SIG-M5 (cell line): Measurements from ENCODE around the gene SRCIN1.
"Not testable (repeated sequence)": the region's sequence is repeated elsewhere in the genome, so short reads cannot be mapped to it uniquely, and the experiment has no call there.

ENCODE experiments used
- DNase-seq: peaks from one replicate; lab custom pipeline; 2025; lab: John Stamatoyannopoulos, UW

SRCIN1 gene

DNA sequence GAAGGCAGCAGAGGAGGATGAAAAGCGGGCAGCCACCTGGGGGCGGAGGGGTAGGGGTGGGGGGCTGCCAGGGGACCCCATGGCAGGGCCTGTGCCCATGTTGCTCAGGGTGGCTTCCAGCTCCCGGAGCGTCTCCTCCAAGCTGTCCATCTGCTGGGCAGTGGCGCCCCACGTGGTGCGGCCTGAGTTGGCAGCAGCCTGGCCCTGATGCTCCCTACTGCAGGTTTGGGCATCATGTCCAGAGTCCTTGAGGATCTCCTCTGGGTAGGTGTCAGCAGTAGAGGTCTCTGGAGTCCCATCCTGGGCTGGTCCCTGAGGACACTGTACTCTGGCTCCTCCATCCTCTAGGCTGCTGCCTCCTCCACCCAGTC lies 60.9 kb downstream of the SRCIN1 start:
- DNase-seq: no peak

DNA sequence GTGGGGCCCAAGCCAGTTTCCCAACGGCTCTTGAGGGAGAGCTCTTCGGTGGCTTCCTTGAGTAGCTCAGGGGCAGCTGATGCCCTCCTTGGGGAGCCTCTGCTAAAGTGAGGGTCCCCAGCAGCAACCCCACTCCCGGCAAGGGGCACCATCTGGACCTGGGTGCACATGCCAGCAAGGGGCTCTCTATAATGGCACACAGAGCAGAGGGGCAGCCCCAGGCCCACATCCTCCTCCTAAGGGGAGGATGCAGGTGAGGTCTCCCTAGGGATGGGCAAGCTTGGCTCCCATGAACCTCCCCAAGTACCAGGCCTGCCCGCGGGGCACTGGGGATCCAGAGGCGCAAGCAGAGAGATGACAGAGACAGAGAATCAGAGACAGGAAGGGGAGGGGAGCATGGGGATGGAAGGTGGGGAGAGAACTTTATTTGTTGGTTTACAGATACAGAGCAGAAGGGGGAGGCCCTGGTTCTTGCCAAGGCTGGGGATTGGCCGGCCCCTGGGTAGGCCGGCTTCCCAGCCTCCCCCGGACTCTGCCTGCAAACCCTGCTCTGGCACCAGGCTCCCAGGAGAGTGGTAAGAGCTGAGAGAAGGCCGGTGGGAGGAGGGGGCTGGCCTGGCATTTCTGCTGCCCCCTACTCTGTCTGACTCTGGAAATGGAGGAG lies 61.4 kb downstream of the SRCIN1 start:
- DNase-seq: no peak

DNA sequence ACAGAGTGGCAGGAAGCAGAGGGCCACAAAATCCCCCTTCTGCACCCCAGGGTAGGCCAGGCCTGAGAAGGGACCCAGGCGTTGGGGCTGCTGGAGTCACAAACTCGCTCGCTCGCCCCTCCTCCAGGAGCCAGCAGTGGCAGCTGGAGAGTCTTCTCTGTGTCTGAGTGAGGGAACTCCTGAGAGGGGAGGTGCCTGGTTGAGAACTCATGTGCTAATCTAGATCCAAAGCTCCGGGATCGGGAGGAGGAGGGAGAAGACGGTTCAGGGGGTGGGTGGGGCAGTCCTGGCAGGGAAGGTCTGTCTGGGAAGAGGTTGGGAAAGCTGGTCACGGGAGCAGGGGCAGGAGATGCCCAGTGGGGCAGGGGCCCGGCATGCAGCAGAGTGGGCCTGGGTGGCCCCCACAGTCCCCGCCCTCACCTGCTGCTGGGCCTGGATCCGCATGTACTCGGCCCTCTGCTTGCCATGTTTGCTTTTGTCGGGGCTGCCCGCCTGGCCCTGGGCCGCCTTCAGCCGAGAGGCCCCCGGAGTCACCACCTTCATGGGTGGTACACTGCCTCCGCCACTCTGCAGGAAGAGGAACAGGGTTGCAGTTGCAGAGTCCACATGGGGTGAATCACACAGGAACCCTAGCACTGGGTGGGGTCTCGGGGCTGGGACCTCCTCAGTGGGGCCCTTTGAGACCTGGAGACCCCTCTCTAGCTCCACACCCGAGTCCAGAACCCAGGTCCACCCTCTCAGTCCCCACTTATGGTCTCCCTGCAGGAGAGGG lies 62.2 kb downstream of the SRCIN1 start:
- DNase-seq: no peak

DNA sequence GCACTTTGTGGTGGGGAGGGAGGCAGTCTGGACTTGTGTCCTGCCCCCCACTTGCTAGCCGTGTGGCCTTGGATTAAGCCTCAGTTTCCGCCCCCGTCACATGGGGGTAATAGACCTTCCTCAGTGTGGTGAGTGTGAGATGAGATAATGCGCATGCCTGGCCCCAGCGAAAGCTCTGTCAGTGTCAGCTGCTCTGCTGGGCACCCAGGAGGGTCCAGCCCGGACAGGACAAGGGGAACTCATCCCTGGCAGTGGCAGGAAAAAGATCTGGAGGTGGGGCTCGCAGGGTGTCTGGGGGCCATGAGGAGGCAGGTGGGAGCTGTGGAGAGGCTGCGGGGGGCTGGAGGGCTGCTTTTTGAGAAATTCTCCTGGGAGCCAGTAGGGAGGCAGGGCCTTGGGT lies 63.5 kb downstream of the SRCIN1 start:
- DNase-seq: no peak

DNA sequence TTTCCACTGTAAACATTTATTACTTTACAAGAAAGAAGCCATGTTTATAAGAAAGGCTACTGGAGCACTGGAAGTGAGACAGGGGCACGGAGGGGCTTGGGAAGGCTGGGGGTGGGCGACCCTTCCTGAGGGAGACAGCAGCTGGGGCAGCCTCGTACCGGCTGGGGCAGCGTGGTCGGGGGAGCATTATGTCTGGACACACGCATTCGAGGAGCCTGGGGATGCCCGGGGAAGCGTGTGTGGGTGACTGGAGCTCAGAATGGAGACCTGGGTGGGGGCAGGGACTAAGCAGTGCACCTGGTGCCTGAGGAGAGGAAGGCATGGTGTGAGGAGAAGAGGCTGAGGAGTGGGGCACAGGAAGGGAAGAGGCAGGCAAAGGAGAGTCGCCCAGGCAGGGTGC lies 64.5 kb downstream of the SRCIN1 start:
- DNase-seq: no peak

DNA sequence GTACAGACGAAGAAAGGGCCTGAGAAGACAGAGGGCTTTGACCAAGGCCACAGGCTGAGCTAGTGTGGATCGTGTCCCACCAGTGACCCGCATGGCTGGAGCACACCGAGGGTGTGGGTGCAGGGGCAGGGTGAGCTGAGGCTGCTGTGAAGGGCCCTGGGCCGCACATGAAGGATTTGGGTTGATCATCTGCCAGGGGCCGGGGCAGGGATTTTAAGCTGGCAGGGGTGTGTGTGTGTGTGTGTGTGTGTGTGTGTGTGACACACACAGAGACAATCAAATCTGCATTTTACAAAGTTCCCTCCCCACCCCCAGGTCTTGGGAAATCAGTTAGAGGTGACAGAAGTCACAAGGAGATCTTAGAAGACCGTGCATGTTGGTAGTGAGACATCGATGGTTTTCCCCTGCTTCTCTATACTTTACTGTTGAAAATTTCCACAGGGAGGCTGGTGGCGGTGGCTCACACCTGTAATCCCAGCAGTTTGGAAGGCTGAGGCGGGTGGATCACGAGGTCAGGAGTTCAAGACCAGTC lies 65.2 kb downstream of the SRCIN1 start:
- DNase-seq: no peak

DNA sequence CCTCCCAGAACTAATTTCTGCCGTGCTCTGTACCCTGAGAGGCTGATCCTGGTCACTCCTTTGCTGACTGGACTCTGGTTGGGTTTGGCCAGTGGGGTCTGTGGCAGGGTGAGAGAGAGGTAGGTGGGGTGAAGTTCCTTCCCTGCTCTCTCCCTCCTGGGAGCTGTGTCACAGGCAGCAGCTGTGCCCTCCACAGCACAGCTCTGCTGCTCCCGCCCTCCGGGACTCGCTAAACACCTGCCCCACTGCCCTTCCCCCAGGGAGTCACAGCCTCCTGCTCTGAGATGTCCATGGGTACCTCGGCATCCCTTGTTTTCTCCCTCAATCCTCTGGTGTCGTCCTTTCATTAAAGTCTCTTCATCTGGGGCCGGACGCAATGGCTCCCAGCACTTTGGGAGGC lies 66.4 kb downstream of the SRCIN1 start:
- DNase-seq: no peak

DNA sequence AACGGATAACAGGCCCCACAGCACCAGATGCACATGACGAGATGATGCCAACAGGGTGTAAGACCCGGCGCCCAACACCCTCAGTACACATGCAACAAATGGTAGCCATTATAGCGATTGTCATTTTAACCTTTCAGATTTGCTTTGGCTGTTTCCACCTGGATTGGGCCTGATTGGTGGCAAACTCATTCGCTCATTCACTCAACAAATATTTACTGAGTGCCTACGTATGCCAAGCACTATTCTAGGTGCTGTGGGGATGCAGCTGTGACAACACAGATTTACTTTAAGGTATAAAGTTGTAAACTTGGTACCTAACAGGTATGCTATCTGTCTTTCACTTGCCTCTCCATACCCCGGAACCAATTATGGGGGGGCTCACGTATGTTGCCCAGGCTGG lies 66.8 kb downstream of the SRCIN1 start:
- DNase-seq: no peak

DNA sequence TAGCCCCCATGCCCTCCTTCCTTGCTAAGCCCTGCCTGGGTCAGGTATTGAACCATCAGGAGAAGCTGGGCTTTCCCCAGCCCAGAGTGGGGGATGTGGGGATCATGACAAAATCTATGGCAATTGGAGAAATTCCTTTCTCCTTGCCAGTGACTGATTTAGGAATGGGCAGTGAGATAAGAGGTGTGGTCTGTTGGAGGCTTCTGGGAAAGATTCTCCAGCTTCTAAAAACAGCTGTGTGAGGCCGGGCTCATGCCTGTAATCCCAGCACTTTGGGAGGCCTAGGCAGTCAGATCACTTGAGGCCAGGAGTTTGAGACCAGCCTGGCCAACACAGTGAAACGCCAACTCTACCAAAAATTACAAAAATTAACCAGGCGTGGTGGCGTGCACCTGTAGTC lies 69.1 kb downstream of the SRCIN1 start:
- no peak for DNase-seq

DNA sequence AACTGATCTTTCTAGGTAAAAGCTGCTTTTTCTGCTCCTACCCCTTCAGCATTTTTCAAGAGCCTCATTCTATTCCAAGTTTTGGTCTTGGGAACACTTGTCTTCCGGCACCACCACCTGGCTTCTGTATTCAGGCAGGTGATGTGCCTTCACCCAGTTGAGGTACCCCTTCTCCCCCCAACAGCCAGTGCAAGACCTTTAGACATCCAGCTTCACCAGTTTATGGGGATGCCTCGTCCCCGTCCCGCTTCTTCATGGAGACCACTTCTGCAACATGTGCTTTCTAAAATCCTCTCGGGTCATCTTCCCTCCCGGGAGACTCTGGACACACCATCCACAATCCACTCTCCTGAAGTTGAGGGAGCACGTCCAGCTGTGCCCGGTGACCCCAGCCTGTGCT lies 69.9 kb downstream of the SRCIN1 start:
- DNase-seq: no peak

DNA sequence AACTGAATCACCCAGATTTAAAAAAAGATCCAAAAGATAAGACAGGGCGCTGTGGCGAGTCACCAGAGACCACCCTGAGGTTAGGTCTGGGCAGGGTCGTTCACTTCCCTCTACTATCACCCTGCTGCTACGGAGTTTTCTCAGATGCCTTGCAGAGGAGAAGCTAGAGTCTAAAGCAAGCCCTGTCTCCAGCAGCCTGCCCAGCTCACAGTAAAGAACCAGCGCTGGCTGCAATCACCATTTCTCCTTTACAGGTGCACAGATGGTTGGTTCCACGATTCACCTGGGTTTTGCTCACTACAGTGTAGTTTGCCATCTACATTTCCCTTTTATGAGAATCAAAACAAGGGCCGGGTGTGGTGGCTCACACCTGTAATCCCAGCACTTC lies 71.3 kb downstream of the SRCIN1 start:
- no peak for DNase-seq

DNA sequence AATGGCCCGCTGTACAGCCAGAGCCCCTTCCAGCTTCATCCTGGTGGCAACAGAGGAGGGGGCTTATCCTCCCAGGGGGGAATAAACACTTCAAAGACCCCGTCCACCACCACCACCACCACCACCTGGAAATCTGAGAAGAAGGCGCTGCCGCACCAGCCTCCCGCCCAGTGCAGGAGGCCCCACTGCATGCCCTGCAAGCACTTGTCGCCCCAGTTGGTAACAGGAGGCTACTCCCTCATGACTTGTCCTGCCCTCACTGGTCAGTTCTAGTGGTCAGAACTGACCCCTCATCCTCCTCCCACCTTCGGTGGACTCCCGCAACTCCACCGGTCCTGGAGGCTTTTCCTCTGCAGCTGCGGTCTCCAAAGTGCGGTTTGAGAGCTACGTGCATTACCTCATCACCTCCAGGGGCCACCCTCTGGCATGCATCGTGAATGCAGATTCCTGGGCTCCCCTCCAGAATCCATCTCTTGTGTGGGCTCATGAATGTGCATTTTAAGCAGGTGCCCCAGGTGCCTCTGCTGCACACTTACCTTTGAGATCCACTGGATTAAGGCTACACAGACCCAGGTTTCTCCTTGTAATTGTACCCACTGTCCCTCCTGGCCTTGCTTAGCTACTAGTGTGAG lies 71.8 kb downstream of the SRCIN1 start:
- no peak for DNase-seq

DNA sequence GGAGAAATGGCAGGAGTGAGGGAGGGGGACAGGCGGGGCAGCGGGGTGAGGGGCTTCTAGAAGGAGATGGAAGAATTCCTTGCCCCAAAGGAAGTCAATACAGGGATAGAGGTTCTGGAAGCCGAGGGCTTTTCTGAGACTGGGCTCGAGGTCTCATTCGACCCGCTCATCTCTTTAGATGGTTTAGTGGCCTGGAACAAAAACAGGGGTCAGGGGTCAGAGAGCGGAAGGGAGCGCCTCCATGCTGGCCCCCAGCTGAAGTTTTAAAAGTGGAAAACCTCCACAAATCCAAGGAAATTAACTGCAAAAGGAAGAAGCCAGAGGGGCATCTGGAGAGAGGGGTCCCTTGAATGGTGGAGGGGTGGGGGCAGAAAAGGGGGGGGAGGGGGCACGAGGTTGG lies 72.5 kb downstream of the SRCIN1 start:
- no peak for DNase-seq

DNA sequence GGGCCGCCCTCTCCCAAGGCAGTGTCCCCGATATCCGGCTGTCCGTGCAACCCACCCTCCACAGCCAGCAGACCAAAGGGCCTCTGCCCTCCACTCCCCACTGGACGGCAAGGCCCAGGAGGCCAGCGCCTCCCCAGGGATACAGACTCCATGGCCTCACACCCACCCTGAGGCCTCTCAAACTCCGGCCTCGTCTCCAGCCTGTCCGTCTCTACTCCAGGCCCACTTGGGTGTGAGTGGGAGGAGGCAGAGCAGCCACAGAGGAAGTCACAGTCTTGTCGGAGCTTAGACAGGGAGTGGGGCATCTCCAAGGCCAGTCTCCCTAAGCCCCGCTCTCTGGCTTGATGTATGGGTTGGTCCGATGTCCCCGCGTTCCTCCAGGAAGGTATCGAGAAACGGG lies 73.3 kb downstream of the SRCIN1 start:
- DNase-seq: no peak

DNA sequence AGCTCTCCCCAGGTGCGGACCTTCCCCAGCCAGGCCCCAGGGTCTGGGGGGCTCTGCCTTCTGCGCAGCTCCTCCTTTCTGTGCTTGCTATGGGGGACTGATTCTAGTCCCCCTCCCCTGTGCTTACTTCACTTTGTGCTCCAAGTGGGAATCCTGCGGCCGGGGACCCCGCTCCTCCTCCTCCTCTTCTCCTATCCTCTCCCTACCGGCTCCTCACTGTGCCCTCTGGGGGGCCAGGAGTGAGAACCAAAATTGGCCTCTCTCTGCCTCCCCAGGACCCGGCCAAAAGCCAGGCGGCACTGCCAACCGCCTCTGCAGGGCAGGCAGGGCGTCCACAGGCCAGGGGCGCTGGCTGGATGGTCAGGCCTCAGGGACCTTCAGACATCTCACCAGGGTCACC lies 74.0 kb downstream of the SRCIN1 start:
- not testable (repeated sequence) for DNase-seq

DNA sequence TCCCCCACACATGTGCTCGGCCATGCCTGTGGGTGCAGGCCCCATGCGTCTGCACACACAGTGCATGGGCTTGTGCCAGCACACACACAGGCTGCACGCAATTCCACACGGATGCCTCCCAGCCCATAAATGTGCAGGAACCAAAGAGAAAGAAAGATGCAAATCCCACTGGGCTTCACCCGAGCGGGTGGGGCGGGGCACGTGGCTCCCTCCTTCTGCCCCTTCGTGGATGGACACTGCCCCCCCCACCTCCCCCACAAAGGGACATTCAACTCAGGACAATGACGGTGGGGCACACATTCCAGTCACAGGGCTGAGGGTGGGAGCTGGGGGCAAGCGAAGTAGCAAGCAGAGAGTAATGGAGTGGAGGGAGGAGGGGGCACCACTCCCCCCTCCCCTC lies 74.9 kb downstream of the SRCIN1 start:
- not testable (repeated sequence) for DNase-seq

DNA sequence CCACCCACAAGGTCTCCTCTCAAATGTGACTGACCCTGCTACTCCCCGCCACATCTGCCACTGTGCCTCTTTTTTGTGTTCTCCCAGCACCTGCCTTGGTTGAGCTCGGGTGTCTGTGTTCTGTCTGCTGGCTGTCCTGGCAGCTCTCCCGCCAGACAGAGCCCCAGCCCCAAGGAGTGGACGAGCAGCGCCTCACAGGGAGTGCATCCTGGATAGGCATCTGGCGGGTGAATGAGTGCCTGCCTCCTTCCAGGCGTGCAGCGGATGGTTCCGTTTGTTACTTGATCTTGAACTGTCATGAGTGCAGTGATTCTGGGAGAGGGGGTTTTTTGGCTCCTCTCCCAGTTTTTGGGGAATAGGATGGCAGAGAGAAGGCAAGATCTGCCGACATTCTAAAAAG lies 77.6 kb downstream of the SRCIN1 start:
- DNase-seq: not testable (repeated sequence)

DNA sequence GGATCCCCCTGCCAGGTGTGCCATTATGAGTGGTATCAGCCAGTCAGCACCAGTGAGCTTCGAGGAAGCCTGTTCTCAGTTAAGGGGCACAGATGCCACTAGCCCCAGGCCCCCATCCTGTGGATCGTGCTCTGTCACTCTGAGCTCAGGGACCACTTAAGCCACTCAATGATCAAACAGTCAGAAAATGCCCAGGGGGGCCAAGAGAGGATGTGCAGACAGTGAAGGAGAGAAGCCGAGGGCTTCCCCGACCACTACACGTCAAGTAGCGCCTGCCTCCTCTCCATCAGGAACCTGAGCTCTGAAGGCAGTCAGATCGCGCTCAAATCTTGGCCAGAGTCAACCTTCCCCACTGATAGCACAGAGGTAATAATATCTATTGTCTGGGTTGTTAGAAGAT lies 79.2 kb downstream of the SRCIN1 start:
- DNase-seq: not testable (repeated sequence)

DNA sequence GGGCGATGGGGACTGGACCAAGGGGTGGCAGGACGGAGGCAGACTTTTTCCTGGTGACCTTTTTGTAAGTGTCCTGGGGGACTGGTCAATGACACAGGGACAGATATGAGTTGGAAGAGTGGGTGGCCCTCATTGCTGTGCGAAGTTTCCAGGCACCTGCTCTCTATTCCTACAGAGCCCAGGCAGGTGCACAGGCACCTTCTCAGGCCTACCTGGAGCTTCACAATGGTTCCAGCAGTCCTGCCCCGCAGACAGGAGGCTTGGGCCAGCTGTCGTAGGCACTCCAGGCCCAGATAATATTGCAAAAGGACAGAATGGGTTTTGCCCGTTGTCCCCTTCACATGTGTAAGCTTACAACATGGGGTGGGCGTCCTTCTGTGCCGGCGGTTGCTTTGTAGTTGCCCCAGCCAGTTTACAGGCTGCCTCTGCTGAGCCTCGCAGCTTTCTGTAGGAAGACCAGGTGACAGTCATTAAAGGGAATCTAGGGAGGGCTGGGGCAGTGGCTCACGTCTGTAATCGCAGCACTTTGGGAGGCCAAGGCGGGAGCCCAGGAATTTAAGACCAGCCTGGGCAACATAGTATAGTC lies 93.2 kb downstream of the SRCIN1 start:
- DNase-seq: no peak

DNA sequence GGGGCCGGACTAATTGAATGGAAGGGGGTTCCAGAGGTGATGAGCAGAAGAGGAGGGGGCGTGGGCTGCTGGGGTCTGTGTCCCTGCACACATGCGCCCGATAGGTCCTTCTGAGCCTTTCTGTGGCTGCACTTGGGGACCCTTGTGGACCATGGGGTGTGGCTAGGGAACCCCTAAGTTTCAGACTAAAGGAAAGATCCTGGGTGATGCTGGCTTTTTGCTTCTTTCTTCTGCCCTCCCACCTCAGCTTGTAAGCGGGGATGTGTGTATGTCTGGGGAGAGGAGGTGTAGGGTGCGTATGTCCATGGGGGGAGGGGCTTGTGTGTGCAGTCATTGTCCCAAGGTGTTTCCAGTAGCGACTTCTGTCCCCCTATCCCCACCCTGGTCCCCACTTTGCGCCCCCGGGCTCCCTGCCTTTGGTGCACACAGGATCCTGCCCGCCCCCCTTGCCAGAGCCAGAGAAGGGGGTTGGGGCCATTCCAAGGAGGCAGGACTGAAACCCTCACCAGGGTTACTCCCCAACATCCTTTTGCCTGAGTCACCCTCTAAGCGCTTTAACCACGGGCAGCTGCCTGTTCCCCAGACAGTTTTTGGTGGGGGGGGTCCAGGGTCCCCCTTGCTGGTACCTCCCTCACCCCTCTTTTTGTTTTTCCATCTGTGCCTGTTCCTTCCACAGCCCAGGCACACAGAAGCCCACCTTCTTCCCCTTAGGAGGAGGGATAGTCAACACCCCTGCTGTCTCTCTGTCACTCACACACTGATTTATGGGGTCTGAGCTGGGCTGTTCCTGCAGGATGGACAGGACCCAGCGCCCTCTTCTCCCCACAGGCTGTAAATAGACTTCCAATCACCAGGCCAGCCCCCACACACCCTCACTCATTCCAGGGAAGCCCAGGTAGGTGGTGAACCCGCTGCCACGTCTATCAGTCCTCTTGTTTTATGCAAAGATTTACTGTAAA lies 94.3 kb downstream of the SRCIN1 start:
- DNase-seq: no peak

DNA sequence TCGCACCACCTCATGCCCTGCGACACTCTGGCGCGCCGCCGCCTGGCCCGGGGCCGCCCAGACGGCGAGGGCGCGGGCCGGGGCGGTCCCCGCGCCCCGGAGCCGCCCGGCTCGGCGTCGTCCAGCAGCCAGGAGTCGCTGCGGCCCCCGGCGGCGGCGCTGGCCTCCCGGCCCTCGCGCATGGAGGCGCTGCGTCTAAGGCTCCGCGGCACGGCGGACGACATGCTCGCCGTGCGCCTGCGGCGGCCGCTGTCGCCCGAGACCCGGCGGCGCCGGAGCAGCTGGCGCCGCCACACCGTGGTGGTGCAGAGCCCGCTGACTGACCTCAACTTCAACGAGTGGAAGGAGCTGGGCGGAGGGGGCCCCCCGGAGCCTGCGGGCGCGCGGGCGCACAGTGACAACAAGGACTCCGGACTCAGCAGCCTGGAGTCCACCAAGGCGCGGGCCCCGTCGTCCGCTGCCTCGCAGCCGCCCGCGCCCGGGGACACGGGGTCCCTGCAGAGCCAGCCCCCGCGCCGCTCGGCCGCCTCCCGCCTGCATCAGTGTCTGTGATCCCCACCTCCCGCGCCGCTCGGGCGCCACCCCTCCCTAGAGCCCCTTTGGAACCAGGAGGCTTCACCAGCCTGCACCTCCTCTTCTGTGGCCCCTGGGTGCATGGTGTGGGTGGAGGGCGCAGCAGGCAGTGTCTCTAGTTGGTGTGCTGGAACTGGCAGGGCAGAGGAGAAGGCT lies 95.2 kb downstream of the SRCIN1 start:
- no peak for DNase-seq
